DND-41 (cell line): ENCODE measurements around the gene ATP1B1.

Experiments
- ATAC-seq: fragments of 200-7000 bp; cut with Tn5 transposase; 3 replicates; pipeline ENCODE4 v1.9.1; 2021; ENCODE audit warnings: low read depth; ENCODE audit not compliant: insufficient read depth
- DNase-seq: peaks from one replicate; pipeline ENCODE4 v3.0.0-alpha.2; 2020
- H2AFZ ChIP-seq: 2 replicates; pipeline ENCODE4 v1.6.0; 2012; ENCODE audit warnings: low read depth, low read length
- H3K27ac ChIP-seq: 2 replicates; pipeline ENCODE4 v1.5.1; 2012; ENCODE audit warnings: low read length, inconsistent platforms
- H3K27me3 ChIP-seq: fragments of 200-600 bp; sonication (generic); 2 replicates; pipeline ENCODE4 v1.6.0; 2012; ENCODE audit warnings: low read length, mild to moderate bottlenecking, inconsistent platforms; ENCODE audit not compliant: insufficient read depth, poor library complexity
- H3K36me3 ChIP-seq: 2 replicates; pipeline ENCODE4 v1.5.1; 2012; ENCODE audit warnings: low read length, inconsistent platforms; ENCODE audit not compliant: insufficient read depth
- H3K4me1 ChIP-seq: 2 replicates; pipeline ENCODE4 v1.5.1; 2012; ENCODE audit warnings: mild to moderate bottlenecking, low read length; ENCODE audit not compliant: insufficient read depth
- H3K4me2 ChIP-seq: 2 replicates; pipeline ENCODE4 v1.6.0; 2012; ENCODE audit warnings: mild to moderate bottlenecking, moderate library complexity, low read length, inconsistent platforms; ENCODE audit not compliant: insufficient read depth
- H3K4me3 ChIP-seq, 2 experiments: fragments of 200-600 bp in 1 of 2; shearing (Covaris generic) in 1 of 2; 2 replicates each; pipeline ENCODE4 v1.5.1; 2012 to 2016; ENCODE audit warnings: inconsistent platforms in 2 of 2, low read length in 2 of 2, mild to moderate bottlenecking in 2 of 2, low read depth in 1 of 2, moderate library complexity in 1 of 2
- H3K79me2 ChIP-seq: 2 replicates; pipeline ENCODE4 v1.6.0; 2012; ENCODE audit warnings: low read length, inconsistent platforms; ENCODE audit not compliant: insufficient read depth
- H3K9ac ChIP-seq: 2 replicates; pipeline ENCODE4 v1.6.0; 2012; ENCODE audit warnings: low read depth, mild to moderate bottlenecking, inconsistent platforms, low read length, moderate library complexity
- H3K9me3 ChIP-seq: 2 replicates; pipeline ENCODE4 v1.5.1; 2012; ENCODE audit warnings: low read length, moderate library complexity, mild to moderate bottlenecking, inconsistent platforms; ENCODE audit not compliant: insufficient read depth, severe bottlenecking
- H4K20me1 ChIP-seq: 2 replicates; pipeline ENCODE4 v1.6.0; 2012; ENCODE audit warnings: low read length; ENCODE audit not compliant: insufficient read depth
- EZH2 ChIP-seq: IDR thresholded peaks from 3 replicates; pipeline ENCODE4 v1.6.1; 2012; ENCODE audit warnings: borderline replicate concordance, low read depth, mild to moderate bottlenecking, moderate library complexity, low read length, inconsistent platforms; ENCODE audit not compliant: severe bottlenecking
- TF ChIP-seq, protein P1 (sequence below): IDR thresholded peaks from 2 replicates; pipeline ENCODE4 v1.5.1; 2012; ENCODE audit warnings: borderline replicate concordance, low read length, moderate library complexity, mild to moderate bottlenecking; ENCODE audit not compliant: poor library complexity, severe bottlenecking; ENCODE audit errors: extremely low read depth

ATP1B1 gene

DNA sequence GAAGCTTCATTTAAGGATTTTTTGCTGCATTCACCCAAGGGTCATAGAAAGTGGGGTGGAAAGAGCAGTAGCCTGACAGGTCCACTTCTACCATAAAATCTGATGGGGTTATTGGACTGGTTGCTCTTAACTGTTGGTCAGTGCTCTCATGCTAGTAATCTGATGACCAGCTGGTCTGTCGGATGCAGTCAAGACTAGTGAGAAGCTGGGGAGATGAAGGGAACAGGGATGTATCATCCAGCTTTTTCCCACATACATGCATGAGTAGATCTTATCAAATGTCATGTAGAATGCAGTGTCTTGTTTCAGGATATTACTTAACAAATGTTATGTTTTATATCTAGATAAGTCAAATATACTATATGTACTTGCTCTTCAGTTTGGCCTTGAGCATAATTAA is 11.1 kb downstream of the ATP1B1 start:
- Histone ChIP-seq H3K27me3 (no peaks in the 10 kb centered on the region), H4K20me1 (no peaks in the 10 kb centered on the region), H3K4me2 (no peak overlapping the region), H2AFZ (no peak overlapping the region), H3K9me3 (no peaks in the 10 kb centered on the region), H3K4me1 (no peaks in the 10 kb centered on the region), H3K27ac (no peak overlapping the region), H3K36me3 (peaks cover 20% of the 10 kb centered on the region), H3K4me3 (no peak overlapping the region), H3K9ac (no peak overlapping the region), H3K79me2 (no peaks in the 10 kb centered on the region)
- DNase-seq (no peak), ATAC-seq (no peak)
- TF ChIP-seq, protein P1, sequence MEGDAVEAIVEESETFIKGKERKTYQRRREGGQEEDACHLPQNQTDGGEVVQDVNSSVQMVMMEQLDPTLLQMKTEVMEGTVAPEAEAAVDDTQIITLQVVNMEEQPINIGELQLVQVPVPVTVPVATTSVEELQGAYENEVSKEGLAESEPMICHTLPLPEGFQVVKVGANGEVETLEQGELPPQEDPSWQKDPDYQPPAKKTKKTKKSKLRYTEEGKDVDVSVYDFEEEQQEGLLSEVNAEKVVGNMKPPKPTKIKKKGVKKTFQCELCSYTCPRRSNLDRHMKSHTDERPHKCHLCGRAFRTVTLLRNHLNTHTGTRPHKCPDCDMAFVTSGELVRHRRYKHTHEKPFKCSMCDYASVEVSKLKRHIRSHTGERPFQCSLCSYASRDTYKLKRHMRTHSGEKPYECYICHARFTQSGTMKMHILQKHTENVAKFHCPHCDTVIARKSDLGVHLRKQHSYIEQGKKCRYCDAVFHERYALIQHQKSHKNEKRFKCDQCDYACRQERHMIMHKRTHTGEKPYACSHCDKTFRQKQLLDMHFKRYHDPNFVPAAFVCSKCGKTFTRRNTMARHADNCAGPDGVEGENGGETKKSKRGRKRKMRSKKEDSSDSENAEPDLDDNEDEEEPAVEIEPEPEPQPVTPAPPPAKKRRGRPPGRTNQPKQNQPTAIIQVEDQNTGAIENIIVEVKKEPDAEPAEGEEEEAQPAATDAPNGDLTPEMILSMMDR = no peak
- TF ChIP-seq EZH2 = no peak

DNA sequence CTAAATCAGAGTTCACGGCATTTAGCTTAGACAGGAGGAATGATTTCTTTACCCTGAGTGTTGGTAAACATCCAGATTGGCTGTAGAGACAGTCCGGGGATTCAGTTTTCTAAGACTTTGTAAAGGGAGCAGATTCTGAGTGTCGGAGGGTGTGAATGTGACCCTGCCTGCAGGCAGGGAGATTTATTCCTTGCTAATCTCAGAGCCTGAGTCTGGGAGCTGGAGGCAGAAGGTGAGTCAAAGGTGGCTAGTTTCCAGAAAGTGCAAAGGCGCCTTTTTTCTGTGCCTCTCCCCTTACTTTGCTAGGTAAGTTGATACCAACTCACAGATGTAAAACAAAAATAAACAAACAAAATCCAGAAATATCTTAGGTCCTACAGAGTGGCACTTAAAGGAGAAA is 11.7 kb downstream of the ATP1B1 start:
- Histone ChIP-seq H3K4me2 (no peak overlapping the region), H3K4me1 (no peaks in the 10 kb centered on the region), H3K9me3 (no peaks in the 10 kb centered on the region), H3K9ac (no peak overlapping the region), H3K27me3 (no peaks in the 10 kb centered on the region), H3K4me3 (no peak overlapping the region), H3K79me2 (no peaks in the 10 kb centered on the region), H3K27ac (no peak overlapping the region), H3K36me3 (peaks cover 24% of the 10 kb centered on the region), H4K20me1 (no peaks in the 10 kb centered on the region), H2AFZ (no peak overlapping the region)
- ATAC-seq (no peak), DNase-seq (no peak)
- no peak for TF ChIP-seq EZH2
- TF ChIP-seq, protein P1 = no peak

DNA sequence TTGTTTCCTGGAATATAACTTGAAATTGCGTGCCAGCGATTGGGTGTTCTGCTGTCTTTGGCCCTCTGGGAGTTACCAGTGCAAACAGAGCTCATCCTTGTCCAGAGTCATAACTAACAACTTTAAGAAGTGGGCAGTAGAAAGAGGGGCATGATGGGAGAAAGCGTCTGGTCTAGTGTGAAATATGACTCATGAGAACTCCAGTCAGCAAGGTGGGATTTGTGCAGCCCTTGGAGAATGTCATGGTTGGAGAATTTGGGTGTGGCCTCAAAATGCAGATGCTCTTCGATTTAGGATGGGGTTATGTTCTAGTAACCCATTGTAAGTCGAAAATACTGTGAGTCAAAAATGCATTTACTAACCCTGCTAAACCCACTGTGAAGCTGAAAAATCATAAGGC is 12.9 kb downstream of the ATP1B1 start:
- no peaks in the 10 kb centered on the region for H3K79me2 ChIP-seq
- ATAC-seq (no peak), DNase-seq (no peak)
- no peak overlapping the region for H3K27ac ChIP-seq
- no peaks in the 10 kb centered on the region for H4K20me1 ChIP-seq
- no peaks in the 10 kb centered on the region for H3K4me1 ChIP-seq
- H3K4me2 ChIP-seq = no peak overlapping the region
- H3K4me3 ChIP-seq = no peak overlapping the region
- H3K36me3 ChIP-seq = peaks cover 12% of the 10 kb centered on the region; the same call in 1 of the 2 replicates
- TF ChIP-seq, protein P1 = no peak
- TF ChIP-seq EZH2 = no peak
- no peak overlapping the region for H2AFZ ChIP-seq
- no peaks in the 10 kb centered on the region for H3K27me3 ChIP-seq
- no peak overlapping the region for H3K9ac ChIP-seq
- H3K9me3 ChIP-seq = no peaks in the 10 kb centered on the region

DNA sequence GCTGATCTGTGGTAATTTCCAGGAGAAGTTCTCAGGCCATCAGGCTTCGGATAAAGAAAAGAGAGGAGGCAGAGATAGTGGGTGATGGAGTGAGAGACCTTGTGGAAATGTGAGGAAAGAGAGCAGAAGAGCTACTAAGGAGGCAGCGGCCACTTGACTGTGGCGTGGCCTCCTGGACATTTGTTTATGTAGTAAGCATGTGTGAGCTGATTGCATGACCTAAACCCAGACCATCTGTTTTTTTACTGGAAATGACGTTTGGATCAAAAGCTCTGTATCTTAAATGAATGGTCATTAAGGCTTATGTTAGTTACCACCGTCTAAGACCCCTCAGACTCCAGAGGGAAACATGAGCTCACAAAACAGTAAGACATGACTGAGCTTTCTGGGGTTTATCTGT is 13.6 kb downstream of the ATP1B1 start:
- H3K36me3 ChIP-seq = peaks cover 15% of the 10 kb centered on the region; the same call in 1 of the 2 replicates
- DNase-seq = no peak
- TF ChIP-seq, protein P1 = no peak
- TF ChIP-seq EZH2 = no peak

More for the DNA sequence above, 13.6 kb downstream of the ATP1B1 start:
- H3K4me1 ChIP-seq = no peaks in the 10 kb centered on the region
- no peaks in the 10 kb centered on the region for H3K79me2 ChIP-seq
- no peaks in the 10 kb centered on the region for H4K20me1 ChIP-seq
- no peak overlapping the region for H3K4me2 ChIP-seq
- no peaks in the 10 kb centered on the region for H3K9me3 ChIP-seq
- no peaks in the 10 kb centered on the region for H3K27me3 ChIP-seq
- no peak for ATAC-seq
- H2AFZ ChIP-seq = no peak overlapping the region
- H3K9ac ChIP-seq = no peak overlapping the region
- no peak overlapping the region for H3K27ac ChIP-seq
- H3K4me3 ChIP-seq = no peak overlapping the region
